ENCODE results near the gene CADPS2. TPM values are rescaled to one million over a fixed set of nuclear protein-coding genes. Genes with fewer than 3 reads are reported as not detected.

Gene CADPS2
- total and polyA plus RNA-seq, 2 of the 4 experiments (the other 2 are of a cell fraction), result 0.10 to 0.54 TPM

DNA sequence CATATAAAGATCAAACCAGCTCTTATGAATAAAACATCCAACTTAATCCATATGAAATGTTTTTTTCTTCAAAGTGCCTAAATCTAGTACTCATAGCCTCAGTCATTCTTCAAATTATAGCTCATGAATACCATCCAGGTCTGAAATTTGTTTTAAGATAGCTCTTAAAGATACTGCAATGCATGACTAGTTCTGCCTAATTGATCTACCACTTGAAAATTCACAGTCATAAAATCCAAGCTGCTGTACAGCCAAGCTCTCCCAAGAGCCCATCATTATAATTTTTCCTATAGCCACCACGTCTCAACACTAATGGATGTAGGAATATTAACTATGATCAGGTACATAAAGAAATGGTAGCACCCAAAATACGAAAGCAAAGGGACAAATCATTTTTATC lies 95.7 kb downstream of the CADPS2 start:
- no peak for DNase-seq
- H3K79me1 ChIP-seq (ENCODE audit: low read depth in 1 of 2, low read length in 2 of 2), result no peaks in the 10 kb centered on the region
- H3K27ac ChIP-seq (ENCODE audit: insufficient read depth, low read length), result no peak overlapping the region
- dilution Hi-C loops (cut with HindIII; ENCODE audit: low sequenced_read_pairs, unreplicated experiment) (no loop called here), intact Hi-C loops (cut with micrococcal nuclease) (no loop called here), in situ Hi-C loops (cut with MboI; ENCODE audit: low sequenced_read_pairs) (no loop called here)
- no peaks in the 10 kb centered on the region for H3K9me1 ChIP-seq (ENCODE audit: insufficient read depth, low read length)
- no peak overlapping the region for H2BK20ac ChIP-seq (ENCODE audit: low read depth, low read length)
- TF ChIP-seq RAD21 (IDR thresholded peaks at IDR 0.05; ENCODE audit: low read length) (no peak), MXI1 (IDR thresholded peaks at IDR 0.05; ENCODE audit: borderline replicate concordance, low read depth, low read length) (no peak), USF2 (IDR thresholded peaks at IDR 0.05; ENCODE audit: low read depth, low read length) (no peak), SMC3 (IDR thresholded peaks at IDR 0.05; ENCODE audit: low read depth, low read length) (no peak), CEBPB (IDR thresholded peaks at IDR 0.05; ENCODE audit: low read depth, low read length) (no peak), ELK1 (IDR thresholded peaks at IDR 0.05; ENCODE audit: borderline replicate concordance, low read depth, low read length) (no peak), CTCF (conservative IDR thresholded peaks at IDR 0.05; ENCODE audit: low read depth, low read length) (no peak)
- H2BK15ac ChIP-seq (ENCODE audit: low read depth, low read length), result no peak overlapping the region
- no peak overlapping the region for H3K4me3 ChIP-seq (ENCODE audit: insufficient read depth, low read depth, low read length)
- no peak overlapping the region for H3K4me2 ChIP-seq (ENCODE audit: low read depth, low read length)
- no peaks in the 10 kb centered on the region for H3K4me1 ChIP-seq (ENCODE audit: control insufficient read depth, insufficient read depth, low read length)
- ChIA-PET POLR2A (ENCODE audit: unreplicated experiment) (no interaction called here), CTCF (no interaction called here)
- H4K20me1 ChIP-seq (ENCODE audit: insufficient read depth, low read length), result no peaks in the 10 kb centered on the region
- no peak overlapping the region for H3K18ac ChIP-seq (ENCODE audit: low read depth, low read length)
- H2BK120ac ChIP-seq (ENCODE audit: low read depth, low read length), result no peak overlapping the region
- no peak overlapping the region for H2AK9ac ChIP-seq (replicated peaks; ENCODE audit: low read depth, low read length, poor library complexity)
- no CpG with 5 or more reads among the region's 2 CpGs for WGBS, 2 experiments (ENCODE audit: extremely low coverage in 2 of 2, insufficient read length in 1 of 2)
- no peak overlapping the region for H3K23ac ChIP-seq (ENCODE audit: low read depth, low read length)
- H3K56ac ChIP-seq (ENCODE audit: extremely low read depth, insufficient read depth, low read length), result no peak overlapping the region
- no peak overlapping the region for H3K14ac ChIP-seq (replicated peaks; ENCODE audit: low read depth, low read length)
- H3K4ac ChIP-seq (ENCODE audit: low read depth, low read length), result no peak overlapping the region
- no peak overlapping the region for H2BK5ac ChIP-seq (ENCODE audit: low read depth, low read length, poor library complexity, severe bottlenecking)
- no peak for ATAC-seq (ENCODE audit: low read depth)
- no peak overlapping the region for H2AK5ac ChIP-seq (ENCODE audit: low read depth, low read length)
- H3K36me3 ChIP-seq (ENCODE audit: control insufficient read depth, insufficient read depth, low read length), result no peaks in the 10 kb centered on the region
- no peak overlapping the region for H2AFZ ChIP-seq (replicated peaks; ENCODE audit: low read length, poor library complexity)
- BruUV-seq (replicated peaks), result no TSS peak
- H4K5ac ChIP-seq (ENCODE audit: low read depth, low read length), result no peak overlapping the region
- H4K8ac ChIP-seq (ENCODE audit: low read depth in 2 of 2, low read length in 2 of 2), result no peak overlapping the region
- H3K9me3 ChIP-seq (ENCODE audit: control insufficient read depth, insufficient read depth, low read length), result peaks cover 2% of the 10 kb centered on the region; the same call in 1 of the 2 replicates
- no peak overlapping the region for H3K9ac ChIP-seq (ENCODE audit: low read depth, low read length)
- no peak overlapping the region for H4K91ac ChIP-seq (ENCODE audit: insufficient read depth, low read depth, low read length)
- no peaks in the 10 kb centered on the region for H3K27me3 ChIP-seq (ENCODE audit: control insufficient read depth, insufficient read depth, low read length)
